ENCODE results near the gene SCUBE2. TPM values are rescaled to one million over a fixed set of nuclear protein-coding genes. Genes with fewer than 3 reads are reported as not detected.
"Not testable (repeated sequence)": the region's sequence is repeated elsewhere in the genome, so short reads cannot be mapped to it uniquely, and the experiment has no call there.

The SCUBE2 gene
- total RNA-seq, 1 donor from 2014 or later: 0.73 TPM

DNA sequence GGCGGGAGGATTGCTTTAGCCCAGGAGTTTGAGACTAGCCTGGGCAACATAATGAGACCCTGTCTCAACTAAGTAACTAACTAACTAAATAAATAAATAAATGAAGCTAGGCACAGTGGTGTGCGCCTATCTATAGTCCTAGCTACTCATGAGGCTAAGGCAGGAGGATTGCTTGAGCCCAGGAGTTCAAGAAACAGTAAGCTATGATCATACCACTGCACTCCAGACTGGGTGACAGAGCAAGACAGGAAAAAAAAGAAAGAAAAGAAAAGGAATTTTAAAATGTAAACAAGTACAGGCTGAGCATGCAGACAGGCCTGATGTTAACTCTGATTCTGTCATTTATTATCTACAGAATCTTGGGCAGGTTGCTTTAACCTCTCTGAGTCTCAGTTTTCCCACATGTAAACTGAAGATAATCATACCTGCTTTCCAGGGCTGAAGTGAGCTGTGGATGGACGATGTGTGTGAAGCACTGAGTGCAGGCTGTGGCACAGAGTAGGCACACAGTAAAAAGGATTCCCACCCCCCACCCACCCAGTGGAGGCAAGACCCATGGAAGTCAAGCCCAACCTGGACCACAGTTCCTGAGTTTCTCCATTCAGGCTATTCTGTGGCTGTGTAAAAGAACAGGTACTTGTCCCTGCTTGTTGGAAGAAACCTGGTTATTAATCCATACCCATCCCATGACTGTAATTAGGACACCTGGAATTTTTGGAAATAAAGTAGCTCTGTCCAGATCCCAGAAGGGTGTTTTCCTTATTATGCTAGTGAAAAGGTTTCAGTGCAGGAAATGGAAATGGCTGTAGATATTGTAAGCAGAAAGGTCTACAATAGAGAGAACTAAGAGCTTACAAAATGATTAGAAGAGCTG is 18.7 kb upstream of the SCUBE2 start:
- DNase-seq (ENCODE audit: low read depth, low spot score): no peak

DNA sequence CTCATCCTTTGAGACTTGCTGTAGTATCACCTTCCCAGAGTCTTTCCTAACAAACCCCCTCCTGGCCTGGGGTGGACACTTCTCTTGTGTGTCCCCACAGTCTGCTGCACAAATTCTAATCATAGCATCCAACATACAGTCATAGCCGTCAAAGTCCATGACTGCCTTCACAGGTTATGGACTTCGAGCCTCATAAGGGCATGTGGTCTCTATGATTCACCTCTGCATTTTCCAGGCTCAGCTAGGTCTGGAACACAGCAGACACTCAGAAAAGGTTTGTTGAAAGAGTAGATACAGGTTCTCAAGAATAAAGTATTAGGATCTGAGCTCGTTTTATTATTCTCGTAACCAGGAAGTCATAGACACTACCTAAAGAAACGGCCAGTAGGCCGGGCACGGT is 13.2 kb upstream of the SCUBE2 start:
- no peak for DNase-seq (ENCODE audit: low read depth, low spot score)

DNA sequence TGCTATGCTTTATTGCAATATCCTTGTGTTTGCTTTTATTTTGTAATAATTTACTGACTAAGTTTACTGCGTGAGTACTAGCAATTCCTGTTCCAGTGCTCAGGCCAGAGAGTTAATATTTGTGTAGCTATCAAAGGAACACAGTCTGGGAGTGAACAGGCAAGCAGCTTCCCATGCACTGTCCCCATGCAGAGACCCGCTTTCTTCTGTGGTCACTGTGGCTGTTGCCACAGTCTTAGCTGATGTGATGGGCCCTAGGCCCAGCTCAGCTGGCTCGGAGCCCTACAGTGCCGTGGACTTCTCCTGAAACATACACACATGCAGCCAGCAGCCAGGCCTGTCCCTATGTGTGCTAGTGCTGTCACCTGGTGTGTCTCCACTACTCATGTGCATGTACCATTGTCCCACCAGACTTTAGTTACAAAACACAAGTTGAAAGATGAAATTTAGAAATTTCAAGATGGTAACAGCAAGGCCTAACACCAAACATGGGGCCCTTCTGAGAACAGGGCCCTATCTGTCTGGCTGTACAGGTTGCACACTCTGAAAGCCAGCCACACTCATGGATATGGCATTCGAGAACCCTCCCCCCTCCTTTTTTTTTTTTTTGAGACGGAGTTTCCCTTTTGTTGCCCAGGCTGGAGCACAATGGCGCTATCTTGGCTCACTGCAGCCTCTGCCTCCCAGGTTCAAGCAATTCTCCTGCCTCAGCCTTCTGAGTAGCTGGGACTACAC is 12.3 kb upstream of the SCUBE2 start:
- no peak for DNase-seq (ENCODE audit: low read depth, low spot score)

DNA sequence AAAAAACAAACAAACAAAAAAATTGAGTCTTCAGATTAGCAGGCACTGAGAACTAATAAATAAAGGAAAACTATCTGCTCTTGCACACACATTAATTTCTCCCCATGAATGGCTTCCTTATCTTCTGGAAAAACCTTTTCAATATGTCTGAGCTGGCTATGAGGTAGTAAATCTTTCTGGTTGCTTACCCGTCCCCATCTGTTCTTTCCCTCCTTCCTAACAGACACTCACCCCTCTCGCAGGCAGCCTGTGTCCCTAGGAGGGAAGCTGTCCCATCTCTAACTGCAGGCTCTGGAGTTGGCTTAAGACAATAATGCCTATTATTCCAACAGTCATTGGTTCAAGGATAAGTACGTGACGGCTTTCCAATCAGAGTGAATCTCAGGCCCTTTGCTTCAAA is 8.2 kb upstream of the SCUBE2 start:
- DNase-seq (ENCODE audit: low read depth, low spot score): no peak

DNA sequence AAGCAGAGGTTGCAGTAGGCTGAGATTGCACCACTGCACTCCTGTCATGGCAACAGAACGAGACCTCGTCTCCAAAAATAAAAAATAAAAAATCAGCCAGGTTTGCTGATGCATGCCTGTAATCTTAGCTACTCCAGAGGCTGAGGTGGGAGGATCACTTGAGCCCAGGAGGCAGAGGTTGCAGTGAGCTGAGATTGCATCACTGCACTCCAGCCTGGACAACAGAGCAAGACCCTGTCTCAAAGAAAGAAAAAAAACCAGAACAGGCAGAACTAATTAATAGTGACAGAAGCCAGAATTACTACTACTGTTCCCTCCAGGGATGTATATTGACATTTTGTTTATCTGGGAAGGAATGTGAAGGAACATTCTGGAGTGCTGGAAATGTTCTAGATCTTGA is 7.1 kb upstream of the SCUBE2 start:
- DNase-seq (ENCODE audit: low read depth, low spot score): not testable (repeated sequence)

DNA sequence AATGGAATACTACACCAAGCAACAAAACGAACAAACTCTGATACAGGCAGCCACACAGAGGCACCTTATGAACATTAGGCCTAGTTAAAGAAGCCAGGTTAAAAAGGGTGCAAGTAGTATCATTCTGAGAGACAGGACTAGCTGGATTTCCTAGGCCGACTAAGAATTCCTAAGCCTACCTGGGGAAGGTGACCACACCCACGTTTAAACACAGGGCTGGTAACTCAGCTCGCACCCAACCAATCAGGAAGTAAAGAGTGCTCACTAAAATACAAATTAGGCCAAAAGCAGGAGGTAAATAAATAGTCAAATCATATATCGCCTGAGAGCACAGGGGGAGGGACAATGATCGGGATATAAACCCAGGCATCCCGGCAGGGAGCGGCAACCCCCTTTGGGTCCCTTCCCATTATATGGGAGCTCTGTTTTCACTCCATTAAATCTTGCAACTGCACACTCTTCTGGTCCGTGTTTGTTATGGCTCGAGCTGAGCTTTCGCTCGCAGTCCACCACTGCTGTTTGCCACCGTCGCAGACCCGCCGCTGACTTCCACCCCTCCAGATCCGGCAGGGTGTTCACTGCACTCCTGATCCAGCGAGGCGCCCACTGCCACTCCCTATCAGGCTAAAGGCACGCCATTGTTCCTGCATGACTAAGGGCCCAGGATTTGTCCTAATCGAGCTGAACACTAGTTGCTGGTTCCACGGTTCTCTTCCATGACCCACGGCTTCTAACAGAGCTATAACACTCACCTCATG is 6.0 kb upstream of the SCUBE2 start:
- DNase-seq (ENCODE audit: low read depth, low spot score): not testable (repeated sequence)

DNA sequence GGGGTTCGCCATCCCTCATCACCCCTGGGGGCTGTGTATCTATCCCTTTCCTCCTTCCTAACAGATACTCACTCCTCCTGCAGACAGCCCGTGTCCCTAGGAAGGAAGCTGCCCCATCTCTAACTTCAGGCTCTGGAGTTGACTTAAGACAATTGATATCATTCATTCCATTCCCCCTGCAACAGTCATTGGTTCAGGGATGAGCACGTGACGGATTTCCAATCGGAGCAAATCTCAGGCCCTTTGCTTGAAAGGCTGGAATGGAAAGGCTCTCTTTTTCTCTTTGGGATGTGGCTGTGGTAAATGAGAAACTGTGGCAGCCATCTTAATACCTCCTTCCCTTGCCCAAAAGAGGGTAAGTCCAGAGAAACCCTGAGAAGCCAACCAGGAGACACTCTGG is 5.0 kb upstream of the SCUBE2 start:
- no peak for DNase-seq (ENCODE audit: low read depth, low spot score)

DNA sequence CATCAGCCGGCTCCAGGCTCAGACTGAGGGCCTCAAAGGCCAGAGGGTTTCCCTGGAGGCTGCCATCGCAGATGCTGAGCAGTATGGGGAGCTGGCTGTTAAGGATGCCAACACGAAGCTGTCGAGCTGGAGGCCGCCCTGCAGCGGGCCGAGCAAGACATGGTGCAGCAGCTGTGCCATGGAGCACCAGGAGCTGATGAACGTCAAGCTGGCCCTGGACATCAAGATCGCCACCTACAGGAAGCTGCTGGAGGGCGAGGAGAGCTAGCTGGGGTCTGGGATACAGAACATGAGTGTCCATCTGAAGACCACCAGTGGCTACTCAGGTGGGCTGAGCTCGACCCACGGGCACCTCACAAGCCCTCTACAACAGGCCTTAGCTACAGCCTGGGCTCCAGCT is 4.0 kb upstream of the SCUBE2 start:
- DNase-seq (ENCODE audit: low read depth, low spot score): no peak

DNA sequence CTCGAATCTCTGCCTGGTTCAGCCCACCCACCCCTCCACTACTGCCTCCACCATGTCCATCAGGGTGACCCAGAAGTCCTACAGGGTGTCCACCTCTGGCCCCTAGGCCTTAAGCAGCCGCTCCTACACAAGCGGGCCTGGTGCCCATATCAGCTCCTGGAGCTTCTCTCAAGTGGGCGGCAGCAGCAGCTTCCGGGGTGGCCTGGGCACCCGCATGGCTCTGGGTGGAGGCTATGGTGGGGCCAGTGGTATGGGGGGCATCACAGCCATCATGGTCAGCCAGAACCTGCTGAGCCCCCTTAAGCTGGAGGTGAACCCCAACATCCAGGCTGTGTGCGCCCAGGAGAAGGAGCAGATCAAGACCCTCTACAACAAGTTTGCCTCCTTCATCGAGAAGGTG is 3.0 kb upstream of the SCUBE2 start:
- no peak for DNase-seq (ENCODE audit: low read depth, low spot score)

DNA sequence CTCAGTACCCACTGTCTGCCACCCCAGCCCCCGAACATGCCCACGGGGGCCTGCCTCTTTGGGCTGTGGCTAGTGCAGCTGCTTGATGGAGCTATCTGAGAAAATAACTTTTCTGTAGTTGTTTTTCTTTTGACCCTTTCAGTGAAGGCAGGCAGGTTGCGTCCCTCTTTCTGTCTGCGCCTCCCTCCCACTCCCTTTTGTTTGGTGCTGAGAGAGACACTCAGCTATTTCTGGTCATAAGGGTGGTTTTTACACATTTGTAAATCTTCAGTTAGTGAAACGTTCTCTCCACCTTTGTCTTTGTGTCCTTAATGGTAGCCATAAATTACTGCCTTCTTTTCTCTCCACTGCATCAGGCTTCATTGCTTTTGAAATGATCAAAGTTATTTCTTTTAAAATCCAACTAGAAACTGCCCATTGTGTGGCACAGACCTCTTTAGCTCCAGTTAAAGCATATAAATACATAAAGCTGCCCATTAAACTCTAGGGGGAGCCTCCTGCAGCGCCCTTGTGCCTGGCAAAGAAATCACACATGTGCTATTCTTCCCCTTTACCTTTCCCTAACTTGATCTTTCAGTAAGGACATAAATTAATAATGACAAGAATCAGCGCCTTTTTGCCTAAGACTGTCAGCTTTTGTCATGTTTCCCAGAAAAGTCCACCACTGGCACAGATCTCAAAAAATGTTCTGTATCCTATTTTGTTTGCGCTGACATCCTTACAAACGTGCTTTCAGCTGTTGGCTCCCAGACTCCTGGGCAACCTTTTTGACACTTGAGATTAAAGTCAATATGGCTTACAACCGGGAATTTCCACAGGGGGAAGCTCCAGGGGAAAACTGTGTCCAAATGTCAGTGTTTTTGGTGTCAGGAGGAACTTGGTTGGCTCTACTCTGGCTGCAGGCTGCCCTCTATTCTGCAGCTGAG is 1.7 kb upstream of the SCUBE2 start:
- no peak for DNase-seq (ENCODE audit: low read depth, low spot score)

DNA sequence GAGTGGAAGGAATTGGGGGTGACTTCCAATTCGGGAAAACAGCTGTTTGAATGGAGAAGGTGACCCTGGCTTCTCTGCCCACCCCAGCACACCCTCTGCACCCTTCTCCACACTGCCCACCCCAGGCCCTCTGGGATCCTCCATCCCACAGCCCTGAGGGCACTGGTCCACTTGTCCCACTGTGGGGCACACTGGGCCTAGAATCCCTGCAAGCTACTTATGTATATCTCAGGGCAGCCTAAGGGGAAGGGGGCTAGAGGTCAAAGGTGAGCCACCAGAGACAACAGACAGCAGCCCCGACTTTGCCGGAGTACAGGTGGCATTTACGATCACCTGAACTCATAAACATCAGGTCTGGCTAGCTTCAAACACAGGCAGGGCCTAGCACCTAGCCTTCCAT is 673 bp upstream of the SCUBE2 start:
- DNase-seq (ENCODE audit: low read depth, low spot score): no peak

DNA sequence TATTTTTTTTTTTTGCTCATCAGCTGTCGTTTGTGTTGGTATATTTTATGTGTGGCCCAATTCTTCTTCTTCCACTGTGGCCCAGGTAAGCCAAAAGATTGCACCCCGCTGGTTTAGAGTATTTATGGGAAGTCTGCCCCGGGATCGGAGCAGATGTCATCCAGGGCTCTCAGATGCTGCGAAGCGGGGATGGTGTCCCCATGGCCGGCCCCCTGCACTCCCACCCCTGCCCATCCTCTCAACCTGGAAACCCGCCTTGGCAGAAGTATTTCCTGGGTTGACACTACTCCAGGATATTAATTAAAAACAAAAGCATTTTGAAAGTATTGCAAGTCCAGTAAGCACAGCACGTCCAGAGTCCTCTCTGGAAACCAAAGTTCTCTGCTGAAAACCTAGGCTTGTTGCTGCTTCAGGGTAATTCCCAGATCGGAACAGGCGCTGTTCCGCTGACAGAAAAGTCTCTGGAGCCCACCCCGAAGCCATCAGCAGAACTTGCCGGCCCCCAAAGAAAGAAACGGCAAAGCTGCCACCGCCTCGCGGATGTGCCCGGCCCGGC is 833 bp downstream of the SCUBE2 start:
- no peak for DNase-seq (ENCODE audit: low read depth, low spot score)

DNA sequence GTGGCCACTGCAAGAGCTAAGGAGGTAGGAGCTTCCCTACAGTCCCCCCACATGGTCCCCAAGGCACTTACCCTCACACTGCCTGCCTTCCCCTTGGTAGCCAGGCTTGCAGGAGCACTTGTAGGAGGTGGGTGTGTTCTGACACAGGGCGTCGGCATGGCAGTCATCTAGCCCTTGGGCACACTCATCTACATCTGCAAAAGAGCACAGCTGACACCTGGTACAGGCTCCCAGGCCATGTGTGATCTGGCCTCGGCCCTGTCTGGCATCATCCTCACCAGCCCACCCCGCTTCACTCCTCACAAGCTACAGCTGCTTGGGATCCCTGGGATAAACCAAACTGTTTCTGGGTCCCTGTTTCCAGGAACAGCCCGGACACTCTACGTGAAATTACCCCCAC is 1.8 kb downstream of the SCUBE2 start:
- no peak for DNase-seq (ENCODE audit: low read depth, low spot score)

DNA sequence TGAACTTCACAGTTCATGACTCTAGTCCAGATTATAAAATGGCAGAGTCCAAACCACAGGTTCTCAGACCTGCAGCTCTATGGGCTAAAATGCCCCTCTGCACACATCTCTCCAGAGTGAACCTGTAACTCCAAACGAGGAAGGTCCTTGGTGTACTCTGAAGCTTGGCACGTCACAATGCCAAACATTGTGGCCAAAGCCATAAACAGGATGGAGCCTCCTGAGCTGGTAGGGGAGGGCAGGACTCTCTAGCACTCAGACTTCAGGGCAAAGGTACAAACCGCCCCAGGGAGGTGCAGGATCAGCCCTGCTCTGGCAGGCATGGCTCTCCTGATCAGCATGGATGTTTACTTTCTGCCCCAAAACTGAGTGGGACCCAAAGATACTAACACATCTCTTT is 2.3 kb downstream of the SCUBE2 start:
- DNase-seq (ENCODE audit: low read depth, low spot score): no peak

DNA sequence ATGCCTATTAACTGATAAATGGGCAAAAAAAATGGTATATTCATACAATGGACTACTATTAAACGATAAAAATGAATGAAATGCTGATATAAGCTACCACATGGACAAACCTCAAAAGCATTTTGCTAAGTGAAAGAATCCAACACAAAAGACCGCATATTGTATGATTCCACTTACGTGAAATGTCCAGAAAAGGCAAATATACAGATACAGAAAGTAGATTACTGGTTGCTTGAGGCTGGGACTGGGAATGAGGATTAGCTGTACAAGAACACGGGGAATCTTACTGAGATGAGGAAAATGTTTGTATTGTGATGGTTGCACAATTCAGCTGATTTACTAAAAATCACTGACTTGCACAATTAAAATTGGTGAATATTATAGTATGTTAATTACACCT is 8.8 kb downstream of the SCUBE2 start:
- no peak for DNase-seq (ENCODE audit: low read depth, low spot score)

DNA sequence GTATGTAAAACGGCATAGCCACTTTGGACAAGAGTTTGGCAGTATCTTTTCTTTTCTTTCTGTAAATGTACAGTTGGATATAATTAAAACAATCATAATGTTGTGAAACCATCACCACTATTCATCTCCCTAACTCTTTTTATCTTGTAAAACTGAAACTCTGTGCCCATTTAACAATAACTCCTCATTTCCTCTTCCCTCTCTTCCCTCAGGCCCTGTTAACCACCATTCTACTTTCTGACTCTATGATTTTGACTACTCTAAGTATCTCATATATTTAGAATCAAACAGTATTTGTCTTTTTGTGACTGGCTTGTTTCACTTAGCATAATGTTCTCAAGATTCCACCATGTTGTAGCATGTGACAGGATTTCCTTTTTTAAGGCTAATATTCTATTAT is 10.2 kb downstream of the SCUBE2 start:
- no peak for DNase-seq (ENCODE audit: low read depth, low spot score)

DNA sequence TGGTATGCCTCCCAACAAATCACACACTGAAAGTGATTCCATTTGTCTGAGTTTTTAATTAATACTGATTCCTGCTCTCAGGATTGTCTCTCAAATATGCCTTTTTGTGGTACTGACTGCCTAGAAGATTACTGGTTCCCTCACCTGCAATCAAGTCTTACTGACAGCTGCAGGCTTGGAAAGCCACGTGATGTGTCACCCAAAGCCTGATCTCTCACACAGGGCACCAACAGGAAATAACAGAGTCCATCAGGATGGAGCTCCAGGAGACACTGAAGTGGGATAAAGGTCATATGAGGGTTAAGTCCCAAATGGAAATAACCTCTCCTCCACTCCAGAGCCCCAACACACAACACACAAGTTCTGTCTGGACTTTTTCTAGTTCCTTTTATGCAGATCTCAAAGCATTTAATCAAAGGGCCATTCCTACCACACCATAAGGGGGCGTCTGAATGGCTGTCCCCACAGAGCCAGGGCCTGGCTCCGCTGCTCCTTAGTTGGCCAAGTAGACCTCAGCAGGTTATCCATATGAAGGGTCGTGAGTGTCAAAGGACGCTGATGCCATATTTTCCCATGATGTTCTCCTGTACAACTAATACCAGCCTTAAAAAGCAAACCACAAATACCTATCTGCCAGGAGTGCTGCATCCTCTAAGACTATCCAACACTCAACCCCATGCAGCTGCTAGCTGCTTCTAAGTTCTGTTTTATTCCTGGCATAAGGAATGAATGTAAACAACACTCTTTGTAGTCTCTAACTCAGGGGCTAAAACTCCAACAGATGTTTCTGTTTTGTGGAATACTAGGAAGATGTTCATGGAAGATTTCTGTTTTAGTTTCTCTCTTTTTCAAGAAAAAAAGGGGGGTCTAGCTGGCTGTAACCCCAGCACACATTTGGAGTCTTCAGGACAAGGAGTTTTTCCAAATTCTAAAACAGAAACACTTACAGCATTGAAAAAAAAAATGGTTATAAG is 13.0 kb downstream of the SCUBE2 start:
- no peak for DNase-seq (ENCODE audit: low read depth, low spot score)

DNA sequence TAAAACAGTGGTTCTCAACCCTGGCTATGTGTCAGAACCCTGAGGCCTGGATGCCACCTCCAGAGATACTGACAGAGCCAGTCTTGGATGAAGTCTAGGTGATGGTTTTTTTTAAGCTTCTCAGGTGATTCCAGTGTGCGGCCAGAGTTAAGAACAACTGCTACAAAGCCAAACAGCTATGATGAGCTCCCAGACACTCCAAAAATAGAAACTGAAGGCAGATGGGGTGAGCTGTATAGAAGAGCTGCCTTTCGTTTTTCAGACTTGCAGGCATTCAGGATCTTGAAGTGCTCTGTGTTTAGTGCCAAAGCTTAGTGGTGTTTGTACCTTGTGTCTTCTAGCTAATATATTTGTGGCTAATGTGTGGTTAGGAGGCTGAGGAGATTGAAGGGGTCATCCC is 14.2 kb downstream of the SCUBE2 start:
- DNase-seq (ENCODE audit: low read depth, low spot score): no peak

DNA sequence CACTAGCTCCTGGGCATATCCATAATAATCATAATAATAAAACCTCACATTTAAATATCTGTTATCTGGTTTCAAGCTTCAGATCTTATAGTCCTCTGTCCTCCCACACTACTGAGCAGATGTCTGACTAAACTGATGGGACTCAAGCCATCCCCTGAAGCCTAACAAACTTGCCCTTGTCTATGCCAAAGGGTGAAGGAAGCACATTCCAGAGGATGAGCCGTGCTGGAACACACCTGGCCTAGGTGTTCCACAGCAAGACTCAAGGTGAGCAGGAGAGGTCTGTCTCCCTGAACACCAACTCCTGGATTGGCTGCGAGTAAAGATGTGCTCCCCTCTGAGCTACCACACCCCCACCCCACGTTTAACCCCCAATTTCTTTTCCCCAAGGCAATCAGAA is 14.7 kb downstream of the SCUBE2 start:
- DNase-seq (ENCODE audit: low read depth, low spot score): no peak

DNA sequence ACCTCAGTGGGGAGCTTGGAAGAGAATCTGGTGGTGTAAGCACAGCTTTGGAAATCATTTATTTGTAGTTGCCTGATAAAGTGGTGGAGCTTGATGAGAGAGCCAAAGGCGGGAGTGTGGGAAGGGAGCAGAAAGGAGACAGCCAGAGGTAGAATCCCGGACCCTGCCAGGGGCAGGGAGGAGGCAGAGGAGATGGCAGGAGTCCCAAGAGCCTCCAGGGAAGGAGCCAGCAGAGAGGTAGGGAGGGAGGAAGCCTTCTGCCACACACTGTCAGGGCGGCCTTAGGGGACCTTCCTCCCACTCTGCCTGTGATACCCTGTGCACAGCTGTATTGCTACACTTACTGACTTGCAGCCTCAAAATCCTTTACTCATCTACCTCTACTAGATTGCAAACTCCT is 15.4 kb downstream of the SCUBE2 start:
- DNase-seq (ENCODE audit: low read depth, low spot score): no peak
